Suppressor macrophage (primary cell): ENCODE data around the gene COG4.

Experiments
- DNase-seq, 4 experiments: peaks; one replicate each; pipeline ENCODE4 v3.0.0-alpha.2; 2020 to 2022

The COG4 gene

GRCh38 chr16:70478912-70479341 is 44.4 kb downstream of the COG4 start:
- no peak for DNase-seq

- no peak for DNase-seq
Measured at GRCh38 chr16:70478169-70478568, 45.2 kb downstream of the COG4 start.

GRCh38 chr16:70476272-70477020 is 46.9 kb downstream of the COG4 start:
- DNase-seq = no peak

- DNase-seq = no peak
Measured at GRCh38 chr16:70475054-70475871, 48.1 kb downstream of the COG4 start.

- no peak for DNase-seq
Measured at GRCh38 chr16:70474320-70475053, 48.9 kb downstream of the COG4 start.

GRCh38 chr16:70473446-70474319 is 49.7 kb downstream of the COG4 start:
- no peak for DNase-seq

- no peak for DNase-seq
Measured at GRCh38 chr16:70472786-70473433, 50.4 kb downstream of the COG4 start.

GRCh38 chr16:70470927-70471341 is 52.4 kb downstream of the COG4 start:
- DNase-seq = peak in 2 of 4 experiments; percentile 38 to 55

- DNase-seq = peak in 1 of 4 experiments; percentile 1
Measured at GRCh38 chr16:70470141-70470926, 53.0 kb downstream of the COG4 start.

GRCh38 chr16:70468776-70469525 is 54.4 kb downstream of the COG4 start:
- peak in 1 of 4 experiments; percentile 3 for DNase-seq

GRCh38 chr16:70467608-70468007 is 55.7 kb downstream of the COG4 start:
- no peak for DNase-seq

- no peak for DNase-seq
Measured at GRCh38 chr16:70467113-70467512, 56.2 kb downstream of the COG4 start.

- DNase-seq = no peak
Measured at GRCh38 chr16:70466805-70467076, 56.6 kb downstream of the COG4 start.

- DNase-seq = no peak
Measured at GRCh38 chr16:70465999-70466804, 57.2 kb downstream of the COG4 start.

GRCh38 chr16:70463235-70463634 is 60.1 kb downstream of the COG4 start:
- DNase-seq = no peak

- peak; percentile 31 to 75 (median 62) for DNase-seq
Measured at GRCh38 chr16:70460737-70461261, 62.6 kb downstream of the COG4 start.

GRCh38 chr16:70457446-70458166 is 65.7 kb downstream of the COG4 start:
- DNase-seq = no peak

- no peak for DNase-seq
Measured at GRCh38 chr16:70455910-70456309, 67.4 kb downstream of the COG4 start.
